ENCODE measurements around the gene PHF23. TPM values are rescaled to one million over a fixed set of nuclear protein-coding genes. Genes with fewer than 3 reads are reported as not detected.

PHF23 gene
- total RNA-seq, 1 donor = 40.3 TPM

DNA sequence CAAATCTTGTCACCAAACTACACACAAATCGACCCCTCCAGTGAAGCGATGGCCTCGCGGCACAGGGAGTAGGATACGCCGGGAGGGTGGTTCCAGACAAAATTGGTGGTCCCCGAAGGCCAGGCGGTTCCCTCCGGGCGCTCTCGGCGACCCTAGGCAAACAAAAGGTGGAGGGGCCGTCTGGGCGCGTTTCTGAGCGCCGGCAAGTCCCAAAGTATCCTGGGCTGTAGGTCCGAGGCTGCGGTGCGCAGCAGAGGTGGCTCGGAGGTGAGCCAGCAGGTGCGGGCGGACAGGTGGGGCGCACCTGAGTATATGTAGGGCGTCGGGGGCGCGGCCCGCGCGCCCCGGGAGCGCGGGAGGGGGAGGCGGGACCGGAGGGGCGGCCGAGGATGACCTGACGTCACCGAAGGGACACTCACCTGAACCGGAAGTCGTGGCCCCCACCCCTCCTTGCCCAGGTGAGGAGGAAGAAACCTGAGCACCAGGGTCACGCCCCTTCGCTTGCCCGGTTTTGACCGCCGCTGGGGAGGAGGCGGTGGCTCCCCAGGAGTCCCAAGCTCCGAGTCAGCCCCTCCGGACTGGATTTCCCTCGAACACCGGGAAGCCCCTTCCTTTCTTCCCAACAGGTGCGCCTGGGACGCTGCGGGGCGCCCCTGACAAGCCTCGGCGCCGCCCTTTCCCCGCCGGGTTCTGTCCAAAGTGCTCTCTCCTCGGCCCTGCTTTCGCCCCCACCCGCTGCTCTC is 23.1 kb upstream of the PHF23 start, which contains the start of gene CLDN7:
Gene CLDN7 (minus strand): TSS at position 287 of the 743 bp plus-strand sequence. CDS start 435 bp downstream, outside the sequence.
- H3K4me3 ChIP-seq (ENCODE audit: low read depth, low read length) = peak within 1 kb of the TSS; percentile 22
- TF ChIP-seq, protein P1, sequence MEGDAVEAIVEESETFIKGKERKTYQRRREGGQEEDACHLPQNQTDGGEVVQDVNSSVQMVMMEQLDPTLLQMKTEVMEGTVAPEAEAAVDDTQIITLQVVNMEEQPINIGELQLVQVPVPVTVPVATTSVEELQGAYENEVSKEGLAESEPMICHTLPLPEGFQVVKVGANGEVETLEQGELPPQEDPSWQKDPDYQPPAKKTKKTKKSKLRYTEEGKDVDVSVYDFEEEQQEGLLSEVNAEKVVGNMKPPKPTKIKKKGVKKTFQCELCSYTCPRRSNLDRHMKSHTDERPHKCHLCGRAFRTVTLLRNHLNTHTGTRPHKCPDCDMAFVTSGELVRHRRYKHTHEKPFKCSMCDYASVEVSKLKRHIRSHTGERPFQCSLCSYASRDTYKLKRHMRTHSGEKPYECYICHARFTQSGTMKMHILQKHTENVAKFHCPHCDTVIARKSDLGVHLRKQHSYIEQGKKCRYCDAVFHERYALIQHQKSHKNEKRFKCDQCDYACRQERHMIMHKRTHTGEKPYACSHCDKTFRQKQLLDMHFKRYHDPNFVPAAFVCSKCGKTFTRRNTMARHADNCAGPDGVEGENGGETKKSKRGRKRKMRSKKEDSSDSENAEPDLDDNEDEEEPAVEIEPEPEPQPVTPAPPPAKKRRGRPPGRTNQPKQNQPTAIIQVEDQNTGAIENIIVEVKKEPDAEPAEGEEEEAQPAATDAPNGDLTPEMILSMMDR (IDR thresholded peaks at IDR 0.05; ENCODE audit: insufficient read depth, low read length) = no peak
- DNase-seq (ENCODE audit: low read depth) = no peak

DNA sequence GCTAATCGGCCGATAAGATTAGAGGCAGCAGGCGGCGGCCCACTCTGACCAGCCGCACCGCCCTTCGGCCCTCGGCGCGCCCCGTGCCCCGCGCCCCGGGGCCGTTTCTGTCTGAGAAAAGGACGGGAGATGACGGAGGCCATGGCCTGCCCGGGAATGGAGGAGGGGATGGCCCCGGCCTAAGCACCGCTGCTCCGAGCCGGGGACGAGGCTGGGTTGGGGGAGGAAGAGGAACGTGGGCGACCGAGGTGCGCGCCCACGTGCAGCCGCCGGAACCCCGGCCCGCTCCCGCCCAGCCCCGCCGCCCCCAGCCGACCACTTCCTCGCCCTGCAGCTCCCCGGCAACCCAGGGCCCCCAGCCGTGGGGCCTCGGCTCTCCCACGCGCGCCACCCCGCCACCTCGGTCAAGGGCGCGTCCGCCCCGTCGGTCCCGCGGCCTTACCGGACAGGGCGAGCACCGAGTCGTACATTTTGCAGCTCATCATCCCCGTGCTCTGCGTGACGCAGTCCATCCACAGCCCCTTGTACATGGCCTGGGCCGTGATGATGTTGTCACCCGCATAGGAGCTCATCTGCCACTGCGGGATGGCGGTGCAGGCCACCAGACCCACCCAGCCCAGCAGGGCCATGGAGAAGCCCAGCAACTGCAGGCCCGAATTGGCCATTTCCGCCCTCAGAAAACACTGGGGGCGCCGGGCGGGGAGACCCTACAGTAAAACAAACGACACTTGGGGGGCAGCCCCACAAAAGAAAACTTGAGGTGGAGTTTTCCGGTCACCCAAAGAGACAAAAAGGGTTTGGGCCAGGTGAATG is 22.3 kb upstream of the PHF23 start:
- no peak for DNase-seq (ENCODE audit: low read depth)
- peak overlapping the region; percentile 33 for H3K4me3 ChIP-seq (ENCODE audit: low read depth, low read length)
- TF ChIP-seq, protein P1 (IDR thresholded peaks at IDR 0.05; ENCODE audit: insufficient read depth, low read length) = no peak

DNA sequence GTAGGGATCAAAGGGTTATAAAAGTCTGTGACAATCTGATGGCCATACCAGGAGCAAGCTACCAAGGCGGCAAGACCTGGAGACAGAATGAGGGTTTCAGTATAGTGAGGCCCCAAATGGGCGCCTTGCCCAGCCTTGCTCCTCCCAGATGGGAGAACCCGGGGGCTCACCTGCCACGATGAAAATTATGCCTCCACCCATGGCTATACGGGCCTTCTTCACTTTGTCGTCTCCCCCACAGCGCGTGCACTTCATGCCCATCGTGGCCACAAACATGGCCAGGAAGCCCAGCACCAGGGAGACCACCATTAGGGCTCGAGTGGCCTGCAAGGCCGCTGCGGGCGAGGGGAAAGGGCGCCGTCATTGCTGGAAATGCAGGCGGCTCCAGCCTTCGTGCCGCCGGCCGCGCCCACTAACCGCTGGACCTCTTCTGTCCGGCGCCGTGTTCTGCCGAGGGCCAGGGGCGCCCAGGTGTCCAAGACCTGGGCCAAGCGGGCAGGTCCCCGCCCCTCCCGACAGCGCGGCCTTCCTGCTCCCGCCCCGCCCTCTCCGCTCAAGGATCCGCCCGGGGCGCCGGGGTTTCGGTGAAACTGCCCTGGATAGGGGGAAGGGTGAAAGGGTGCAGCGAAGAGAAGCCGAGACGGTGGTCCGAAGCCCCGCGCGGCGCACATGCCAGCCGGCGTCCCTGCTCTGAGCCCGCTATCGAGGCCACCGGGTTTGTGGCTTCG is 21.6 kb upstream of the PHF23 start:
- TF ChIP-seq, protein P1 (IDR thresholded peaks at IDR 0.05; ENCODE audit: insufficient read depth, low read length) = no peak
- H3K4me3 ChIP-seq (ENCODE audit: low read depth, low read length) = peak overlapping the region; percentile 33
- DNase-seq (ENCODE audit: low read depth) = no peak

DNA sequence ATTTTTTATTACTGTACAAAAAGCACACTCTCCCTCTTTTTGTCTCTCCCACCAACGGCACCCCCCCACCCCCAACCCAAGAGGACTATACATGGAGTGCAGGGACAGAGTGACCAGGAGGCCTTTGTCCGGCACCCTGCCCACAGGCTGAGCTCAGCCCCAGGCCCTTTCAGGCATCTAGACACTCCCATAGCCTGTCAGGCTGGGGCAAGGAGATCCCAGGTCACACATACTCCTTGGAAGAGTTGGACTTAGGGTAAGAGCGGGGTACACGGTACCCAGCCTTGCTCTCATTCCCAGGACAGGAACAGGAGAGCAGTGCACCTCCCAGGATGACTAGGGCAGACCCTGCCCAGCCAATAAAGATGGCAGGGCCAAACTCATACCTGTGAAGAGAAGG is 20.9 kb upstream of the PHF23 start:
- DNase-seq (ENCODE audit: low read depth) = no peak
- TF ChIP-seq, protein P1 (IDR thresholded peaks at IDR 0.05; ENCODE audit: insufficient read depth, low read length) = no peak
- no peak overlapping the region for H3K4me3 ChIP-seq (ENCODE audit: low read depth, low read length)

DNA sequence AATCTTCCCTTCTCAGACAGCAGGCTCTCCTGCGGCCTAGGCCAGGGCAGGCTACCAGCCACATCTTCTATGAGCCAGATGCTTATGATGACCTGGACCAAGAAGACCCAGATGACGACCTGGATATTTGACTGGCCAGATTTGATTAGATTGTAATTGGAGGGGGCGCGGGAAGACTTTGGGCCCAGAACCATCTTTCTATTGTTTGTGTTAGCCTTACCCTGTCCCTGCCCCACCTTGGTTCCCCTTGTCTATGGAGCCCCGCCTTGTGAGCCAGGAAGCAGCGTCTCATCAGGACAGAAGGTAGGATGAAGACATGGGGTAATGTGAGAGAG is 20.3 kb upstream of the PHF23 start:
- TF ChIP-seq, protein P1 (IDR thresholded peaks at IDR 0.05; ENCODE audit: insufficient read depth, low read length) = no peak
- H3K4me3 ChIP-seq (ENCODE audit: low read depth, low read length) = no peak overlapping the region
- DNase-seq (ENCODE audit: low read depth) = no peak

DNA sequence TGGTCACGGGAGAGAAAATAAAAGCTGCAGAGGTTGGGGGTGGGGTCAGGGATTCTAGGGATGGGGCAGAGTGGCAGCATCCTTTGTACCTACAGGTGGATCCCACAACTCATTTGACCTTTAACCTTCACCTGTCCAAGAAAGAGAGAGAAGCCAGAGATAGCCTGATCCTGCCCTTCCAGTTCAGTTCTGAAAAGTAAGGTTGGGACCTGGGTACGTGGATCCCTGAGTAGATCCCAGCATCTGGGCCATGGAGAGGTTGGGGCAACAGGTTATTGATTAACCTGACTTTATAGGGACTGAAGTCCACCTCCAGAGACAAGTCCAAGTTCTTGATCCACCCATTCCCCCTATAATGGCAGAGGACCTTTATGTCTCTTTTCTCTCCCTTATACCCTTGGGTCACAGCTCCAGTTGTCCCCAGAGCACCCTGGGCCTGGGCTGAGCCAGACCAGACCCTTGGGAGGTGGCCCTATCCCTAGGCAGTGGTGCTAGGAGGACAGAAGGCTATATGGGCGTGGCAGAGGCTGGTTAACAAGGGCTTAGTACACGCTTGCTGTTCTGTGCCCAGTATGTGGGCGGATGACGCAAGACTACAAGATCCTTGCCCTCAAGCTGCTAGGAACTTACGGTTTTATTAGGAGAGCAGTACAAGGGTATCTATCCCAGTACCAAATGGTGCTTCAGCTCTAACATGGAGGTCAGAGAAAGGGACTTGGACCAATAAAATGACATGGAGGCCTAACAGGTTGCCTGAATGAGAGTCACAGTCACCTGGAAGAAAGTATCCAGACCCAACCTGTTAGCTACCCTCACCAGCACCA is 19.7 kb upstream of the PHF23 start:
- TF ChIP-seq, protein P1 (IDR thresholded peaks at IDR 0.05; ENCODE audit: insufficient read depth, low read length) = no peak
- peak; percentile 45 for DNase-seq (ENCODE audit: low read depth)
- H3K4me3 ChIP-seq (ENCODE audit: low read depth, low read length) = no peak overlapping the region
